Hepatocyte (in vitro differentiated cells): Measurements from ENCODE around the gene GPM6B. TPM values are rescaled to one million over a fixed set of nuclear protein-coding genes. Genes with fewer than 3 reads are reported as not detected.

Experiments used
- DNase-seq: peaks from one replicate; pipeline ENCODE4 v3.0.0-alpha.2; 2016; ENCODE audit warnings: low spot score
- H2AFZ ChIP-seq: fragments of 200-600 bp; sonication (generic); 2 replicates; pipeline ENCODE4 v1.6.0; 2016; ENCODE audit warnings: antibody characterized with exemption, mild to moderate bottlenecking
- H3K27ac ChIP-seq: fragments of 200-600 bp; sonication (generic); 2 replicates; pipeline ENCODE4 v1.5.1; 2016; ENCODE audit warnings: mild to moderate bottlenecking
- H3K27me3 ChIP-seq: fragments of 200-600 bp; sonication (generic); 2 replicates; pipeline ENCODE4 v1.6.1; 2016
- H3K36me3 ChIP-seq: fragments of 200-600 bp; sonication (generic); replicated peaks from 2 replicates; pipeline ENCODE4 v1.5.1; 2016; ENCODE audit warnings: low read depth; ENCODE audit not compliant: insufficient read depth
- H3K4me1 ChIP-seq: fragments of 200-600 bp; sonication (generic); 2 replicates; pipeline ENCODE4 v1.5.1; 2016; ENCODE audit warnings: mild to moderate bottlenecking, moderate library complexity; ENCODE audit not compliant: insufficient read depth
- H3K4me2 ChIP-seq: fragments of 200-600 bp; sonication (generic); 2 replicates; pipeline ENCODE4 v1.6.0; 2016
- H3K4me3 ChIP-seq: fragments of 200-600 bp; sonication (generic); 2 replicates; pipeline ENCODE4 v1.5.1; 2016; ENCODE audit warnings: mild to moderate bottlenecking
- H3K79me2 ChIP-seq: fragments of 200-600 bp; sonication (generic); 2 replicates; pipeline ENCODE4 v1.6.0; 2017; ENCODE audit warnings: mild to moderate bottlenecking
- H3K9me2 ChIP-seq: fragments of 200-600 bp; sonication (generic); replicated peaks from 2 replicates; pipeline ENCODE4 v1.6.0; 2017; ENCODE audit warnings: mild to moderate bottlenecking; ENCODE audit not compliant: insufficient read depth
- H3K9me3 ChIP-seq: fragments of 200-600 bp; sonication (generic); 2 replicates; pipeline ENCODE4 v1.5.1; 2016; ENCODE audit warnings: low read depth, mild to moderate bottlenecking
- H4K20me1 ChIP-seq: fragments of 200-600 bp; sonication (generic); 2 replicates; pipeline ENCODE4 v1.6.0; 2016; ENCODE audit warnings: mild to moderate bottlenecking; ENCODE audit not compliant: insufficient read depth, poor library complexity, severe bottlenecking
- CTCF ChIP-seq: fragments of 200-600 bp; sonication (generic); IDR thresholded peaks from 2 replicates; pipeline ENCODE4 v1.5.1; 2016; ENCODE audit warnings: antibody characterized with exemption, mild to moderate bottlenecking; ENCODE audit not compliant: poor library complexity
- EZH2 ChIP-seq: fragments of 200-600 bp; sonication (generic); IDR thresholded peaks from 2 replicates; pipeline ENCODE4 v1.6.1; 2016; ENCODE audit warnings: antibody characterized with exemption, mild to moderate bottlenecking, borderline replicate concordance
- EZH2phosphoT487 ChIP-seq: fragments of 200-600 bp; sonication (generic); IDR thresholded peaks from one replicate; pipeline ENCODE4 v1.6.1; 2018; ENCODE audit warnings: antibody characterized with exemption, mild to moderate bottlenecking, low read depth, moderate library complexity; ENCODE audit not compliant: unreplicated experiment, severe bottlenecking
- WGBS: methylation state at CpG from one replicate; pipeline ENCODE4 v1.1.6; 2016; ENCODE audit warnings: low lambda C conversion rate; ENCODE audit errors: missing lambda C conversion rate; 5-methylcytosine and 5-hydroxymethylcytosine counted together
- polyA plus RNA-seq: library from polyadenylated mRNA; unstranded; fragments of >200 nt; fragmentation: Nextera tagmentation; extraction: Ambion mirVana; gene quantifications from 2 replicates; pipeline ENCODE4 v1.2.1, GENCODE V29; 2016
- total RNA-seq: library from RNA; depleted of rRNA; stranded (reverse); fragments of >200 nt; gene quantifications from 2 replicates; pipeline ENCODE4 v1.2.3, GENCODE V29; 2014

GPM6B gene
- total and polyA plus RNA-seq, 2 experiments from 2014 or later: 6.8 to 9.0 TPM

- H2AFZ ChIP-seq: no peak overlapping the region
- no peaks in the 10 kb centered on the region for H3K27me3 ChIP-seq
- DNase-seq: no peak
- TF ChIP-seq EZH2phosphoT487: no peak
- TF ChIP-seq CTCF: no peak
- no peak for TF ChIP-seq EZH2
- H3K79me2 ChIP-seq: no peaks in the 10 kb centered on the region
- no peak overlapping the region for H3K27ac ChIP-seq
- H3K4me1 ChIP-seq: no peaks in the 10 kb centered on the region
- H3K9me2 ChIP-seq: no peaks in the 10 kb centered on the region
- WGBS: 89% methylated on average over 4 of the region's 4 CpGs
- H3K36me3 ChIP-seq: no peaks in the 10 kb centered on the region
- no peak overlapping the region for H3K4me2 ChIP-seq
- H3K9me3 ChIP-seq: no peaks in the 10 kb centered on the region
- no peak overlapping the region for H3K4me3 ChIP-seq
- no peaks in the 10 kb centered on the region for H4K20me1 ChIP-seq
These were observed 48.0 kb downstream of the GPM6B start for GRCh38 chrX:13768939-13769338.

- Histone ChIP-seq H2AFZ (no peak overlapping the region), H3K27ac (no peak overlapping the region), H3K36me3 (peaks cover 4% of the 10 kb centered on the region), H3K27me3 (no peaks in the 10 kb centered on the region), H4K20me1 (no peaks in the 10 kb centered on the region), H3K4me1 (no peaks in the 10 kb centered on the region), H3K4me2 (no peak overlapping the region), H3K9me3 (no peaks in the 10 kb centered on the region), H3K4me3 (no peak overlapping the region), H3K9me2 (no peaks in the 10 kb centered on the region), H3K79me2 (no peaks in the 10 kb centered on the region)
- WGBS: 48% methylated on average over 6 of the region's 6 CpGs
- TF ChIP-seq CTCF (peak; percentile 22), EZH2phosphoT487 (no peak)
- peak; percentile 10 for DNase-seq
These were observed 52.1 kb downstream of the GPM6B start for GRCh38 chrX:13764765-13765164.

GRCh38 chrX:13764281-13764680 lies 52.6 kb downstream of the GPM6B start:
- no peaks in the 10 kb centered on the region for H3K9me3 ChIP-seq
- H3K4me3 ChIP-seq: no peak overlapping the region
- TF ChIP-seq CTCF (no peak), EZH2 (no peak), EZH2phosphoT487 (no peak)
- H2AFZ ChIP-seq: no peak overlapping the region
- no peak overlapping the region for H3K4me2 ChIP-seq
- no peaks in the 10 kb centered on the region for H3K27me3 ChIP-seq
- 70% methylated on average over 7 of the region's 7 CpGs for WGBS
- DNase-seq: no peak
- no peaks in the 10 kb centered on the region for H3K9me2 ChIP-seq
- no peaks in the 10 kb centered on the region for H3K4me1 ChIP-seq
- H3K27ac ChIP-seq: no peak overlapping the region
- peaks cover 4% of the 10 kb centered on the region for H3K36me3 ChIP-seq
- no peaks in the 10 kb centered on the region for H4K20me1 ChIP-seq
- H3K79me2 ChIP-seq: no peaks in the 10 kb centered on the region

- H3K4me1 ChIP-seq: no peaks in the 10 kb centered on the region
- H3K36me3 ChIP-seq: peaks cover 4% of the 10 kb centered on the region
- no peak for TF ChIP-seq CTCF
- TF ChIP-seq EZH2phosphoT487: no peak
- no peak for TF ChIP-seq EZH2
- no peak overlapping the region for H3K4me2 ChIP-seq
- H4K20me1 ChIP-seq: no peaks in the 10 kb centered on the region
- no peaks in the 10 kb centered on the region for H3K9me3 ChIP-seq
- no peaks in the 10 kb centered on the region for H3K79me2 ChIP-seq
- no peak overlapping the region for H3K4me3 ChIP-seq
- no peaks in the 10 kb centered on the region for H3K27me3 ChIP-seq
- no peak overlapping the region for H2AFZ ChIP-seq
- no peak overlapping the region for H3K27ac ChIP-seq
- no peak for DNase-seq
- H3K9me2 ChIP-seq: no peaks in the 10 kb centered on the region
- WGBS: 68% methylated on average over 8 of the region's 8 CpGs
These were observed 53.4 kb downstream of the GPM6B start for GRCh38 chrX:13763489-13763888.
